Neural cell (in vitro differentiated cells): ENCODE measurements around the gene CD164L2. TPM values are rescaled to one million over a fixed set of nuclear protein-coding genes. Genes with fewer than 3 reads are reported as not detected.

Experiments used
- H2AFZ ChIP-seq: fragments of 200-600, 300-800 bp; sonication (generic), shearing (Covaris generic); 2 replicates; pipeline ENCODE4 v1.6.0; 2014; ENCODE audit warnings: low read depth, mild to moderate bottlenecking, antibody characterized with exemption, low read length, moderate library complexity
- H3F3A ChIP-seq: fragments of 200-600 bp; shearing (Covaris generic); 2 replicates; pipeline ENCODE4 v1.6.1; 2016; ENCODE audit warnings: mild to moderate bottlenecking, moderate library complexity, mixed read lengths, antibody characterized with exemption, low read length; ENCODE audit not compliant: insufficient read depth, poor library complexity, severe bottlenecking
- H3K27ac ChIP-seq: fragments of 200-600, 300-800 bp; sonication (generic), shearing (Covaris generic); 2 replicates; pipeline ENCODE4 v1.5.1; 2014; ENCODE audit warnings: mild to moderate bottlenecking, low read length, moderate library complexity
- H3K27me3 ChIP-seq: fragments of 300-800, 200-600 bp; sonication (generic), shearing (Covaris generic); 2 replicates; pipeline ENCODE4 v1.6.0; 2014; ENCODE audit warnings: mild to moderate bottlenecking, low read depth, low read length, moderate library complexity; ENCODE audit not compliant: insufficient read depth
- H3K36me3 ChIP-seq: fragments of 300-800, 200-600 bp; sonication (generic), shearing (Covaris generic); 2 replicates; pipeline ENCODE4 v1.5.1; 2014; ENCODE audit warnings: mild to moderate bottlenecking, antibody characterized with exemption, low read length, moderate library complexity; ENCODE audit not compliant: insufficient read depth
- H3K4me2 ChIP-seq: fragments of 300-800, 200-600 bp; sonication (generic), shearing (Covaris generic); 2 replicates; pipeline ENCODE4 v1.6.0; 2014; ENCODE audit warnings: mild to moderate bottlenecking, low read length
- H3K4me3 ChIP-seq: fragments of 300-800, 200-600 bp; sonication (generic), shearing (Covaris generic); 2 replicates; pipeline ENCODE4 v1.5.1; 2014; ENCODE audit warnings: mild to moderate bottlenecking, low read length, moderate library complexity
- H3K79me2 ChIP-seq: fragments of 200-600 bp; shearing (Covaris generic); replicated peaks from 2 replicates; pipeline ENCODE4 v1.6.0; 2014; ENCODE audit warnings: mild to moderate bottlenecking, low read length, moderate library complexity; ENCODE audit not compliant: insufficient read depth
- H3K9ac ChIP-seq: fragments of 300-800, 200-600 bp; sonication (generic), shearing (Covaris generic); 2 replicates; pipeline ENCODE4 v1.6.1; 2016; ENCODE audit warnings: mild to moderate bottlenecking, low read length, mixed read lengths
- H3K9me2 ChIP-seq: fragments of 200-600 bp; shearing (Covaris generic); 2 replicates; pipeline ENCODE4 v1.6.1; 2016; ENCODE audit warnings: mild to moderate bottlenecking, low read length, mixed read lengths; ENCODE audit not compliant: insufficient read depth
- H3K9me3 ChIP-seq: fragments of 200-600, 300-800 bp; sonication (generic), shearing (Covaris generic); 2 replicates; pipeline ENCODE4 v1.6.1; 2016; ENCODE audit warnings: mild to moderate bottlenecking, mixed run types, low read length, moderate library complexity, mixed read lengths
- H4K20me1 ChIP-seq: fragments of 200-600 bp; shearing (Covaris generic); 2 replicates; pipeline ENCODE4 v1.6.1; 2016; ENCODE audit warnings: mild to moderate bottlenecking, mixed run types; ENCODE audit not compliant: insufficient read depth
- CTCF ChIP-seq: fragments of 450-650 bp; IDR thresholded peaks from 2 replicates; pipeline ENCODE4 v1.5.1; 2014; ENCODE audit warnings: antibody characterized with exemption, mild to moderate bottlenecking, moderate library complexity; ENCODE audit not compliant: poor library complexity, severe bottlenecking
- EP300 ChIP-seq: fragments of 450-650 bp; conservative IDR thresholded peaks from 2 replicates; pipeline ENCODE4 v1.6.1; 2014; ENCODE audit warnings: antibody characterized with exemption, mild to moderate bottlenecking, moderate library complexity; ENCODE audit not compliant: poor library complexity, severe bottlenecking
- EZH2 ChIP-seq: fragments of 200-600, 300-800 bp; shearing (Covaris generic), sonication (generic); IDR thresholded peaks from 2 replicates; pipeline ENCODE4 v1.6.1; 2014; ENCODE audit warnings: antibody characterized with exemption, low read length, borderline replicate concordance, mild to moderate bottlenecking; ENCODE audit not compliant: insufficient read depth, poor library complexity, severe bottlenecking
- MXI1 ChIP-seq: fragments of 450-650 bp; conservative IDR thresholded peaks from 2 replicates; pipeline ENCODE4 v1.6.1; 2014; ENCODE audit warnings: antibody characterized with exemption, mild to moderate bottlenecking; ENCODE audit not compliant: poor library complexity, severe bottlenecking
- POLR2AphosphoS5 ChIP-seq: IDR thresholded peaks from 2 replicates; pipeline ENCODE4 v1.6.1; 2012
- RAD21 ChIP-seq: fragments of 450-650 bp; conservative IDR thresholded peaks from 2 replicates; pipeline ENCODE4 v1.6.1; 2014; ENCODE audit warnings: antibody characterized with exemption, mild to moderate bottlenecking, moderate library complexity
- REST ChIP-seq: IDR thresholded peaks from 2 replicates; pipeline ENCODE4 v1.6.1; 2012; ENCODE audit warnings: borderline replicate concordance
- SMC3 ChIP-seq: fragments of 450-650 bp; conservative IDR thresholded peaks from 2 replicates; pipeline ENCODE4 v1.6.1; 2014; ENCODE audit warnings: antibody characterized with exemption, mild to moderate bottlenecking, moderate library complexity; ENCODE audit not compliant: poor library complexity
- TAF1 ChIP-seq: IDR thresholded peaks from 2 replicates; pipeline ENCODE4 v1.6.1; 2012; ENCODE audit warnings: low read depth
- polyA plus RNA-seq: library from polyadenylated mRNA; depleted of rRNA; stranded (reverse); fragments of >200 nt; gene quantifications from 2 replicates; pipeline ENCODE4 v1.2.3, GENCODE V29; 2014

The CD164L2 gene
- polyA plus RNA-seq, 1 donor from 2014 or later = not detected

GRCh38 chr1:27346991-27347624 lies 36.0 kb downstream of the CD164L2 start:
- no peak overlapping the region for H3K9ac ChIP-seq
- no peaks in the 10 kb centered on the region for H3K9me3 ChIP-seq
- H3F3A ChIP-seq = no peaks in the 10 kb centered on the region
- H2AFZ ChIP-seq = no peak overlapping the region
- TF ChIP-seq MXI1 = no peak
- no peak overlapping the region for H3K27ac ChIP-seq
- H3K4me2 ChIP-seq = no peak overlapping the region
- peaks cover 31% of the 10 kb centered on the region for H3K27me3 ChIP-seq
- H3K36me3 ChIP-seq = no peaks in the 10 kb centered on the region
- H4K20me1 ChIP-seq = no peaks in the 10 kb centered on the region
- no peaks in the 10 kb centered on the region for H3K9me2 ChIP-seq
- H3K4me3 ChIP-seq = no peak overlapping the region
- no peaks in the 10 kb centered on the region for H3K79me2 ChIP-seq

- Histone ChIP-seq H3K9me2 (no peaks in the 10 kb centered on the region), H3K27ac (no peak overlapping the region), H2AFZ (no peak overlapping the region), H3K9ac (no peak overlapping the region), H3K79me2 (no peaks in the 10 kb centered on the region), H3K4me3 (no peak overlapping the region), H3F3A (no peaks in the 10 kb centered on the region), H4K20me1 (no peaks in the 10 kb centered on the region), H3K27me3 (peaks cover 27% of the 10 kb centered on the region), H3K9me3 (no peaks in the 10 kb centered on the region), H3K36me3 (no peaks in the 10 kb centered on the region), H3K4me2 (no peak overlapping the region)
- TF ChIP-seq POLR2AphosphoS5 (no peak), CTCF (no peak), REST (no peak), MXI1 (no peak), TAF1 (no peak), EP300 (no peak), EZH2 (no peak), SMC3 (no peak), RAD21 (no peak)
Observed at GRCh38 chr1:27346357-27346756, 36.8 kb downstream of the CD164L2 start.

- H3K9me2 ChIP-seq = no peaks in the 10 kb centered on the region
- H3K4me2 ChIP-seq = no peak overlapping the region
- H3F3A ChIP-seq = no peaks in the 10 kb centered on the region
- H3K9me3 ChIP-seq = no peaks in the 10 kb centered on the region
- H2AFZ ChIP-seq = no peak overlapping the region
- H3K36me3 ChIP-seq = no peaks in the 10 kb centered on the region
- H3K27me3 ChIP-seq = peaks cover 17% of the 10 kb centered on the region
- H3K27ac ChIP-seq = no peak overlapping the region
- no peak overlapping the region for H3K4me3 ChIP-seq
- no peaks in the 10 kb centered on the region for H3K79me2 ChIP-seq
- H3K9ac ChIP-seq = no peak overlapping the region
- no peaks in the 10 kb centered on the region for H4K20me1 ChIP-seq
- no peak for TF ChIP-seq EP300
- TF ChIP-seq REST = no peak
- TF ChIP-seq CTCF = no peak
- TF ChIP-seq MXI1 = no peak
- no peak for TF ChIP-seq TAF1
- TF ChIP-seq SMC3 = no peak
- no peak for TF ChIP-seq POLR2AphosphoS5
- no peak for TF ChIP-seq RAD21
- TF ChIP-seq EZH2 = no peak
Observed at GRCh38 chr1:27345272-27345671, 37.9 kb downstream of the CD164L2 start.
